Measurements from ENCODE around the gene CDHR5. TPM values are rescaled to one million over a fixed set of nuclear protein-coding genes. Genes with fewer than 3 reads are reported as not detected.

CDHR5 gene
- total RNA-seq, 4 donors from 2014 or later: 0.26 to 0.55 (median 0.29) TPM; not detected in 1

DNA sequence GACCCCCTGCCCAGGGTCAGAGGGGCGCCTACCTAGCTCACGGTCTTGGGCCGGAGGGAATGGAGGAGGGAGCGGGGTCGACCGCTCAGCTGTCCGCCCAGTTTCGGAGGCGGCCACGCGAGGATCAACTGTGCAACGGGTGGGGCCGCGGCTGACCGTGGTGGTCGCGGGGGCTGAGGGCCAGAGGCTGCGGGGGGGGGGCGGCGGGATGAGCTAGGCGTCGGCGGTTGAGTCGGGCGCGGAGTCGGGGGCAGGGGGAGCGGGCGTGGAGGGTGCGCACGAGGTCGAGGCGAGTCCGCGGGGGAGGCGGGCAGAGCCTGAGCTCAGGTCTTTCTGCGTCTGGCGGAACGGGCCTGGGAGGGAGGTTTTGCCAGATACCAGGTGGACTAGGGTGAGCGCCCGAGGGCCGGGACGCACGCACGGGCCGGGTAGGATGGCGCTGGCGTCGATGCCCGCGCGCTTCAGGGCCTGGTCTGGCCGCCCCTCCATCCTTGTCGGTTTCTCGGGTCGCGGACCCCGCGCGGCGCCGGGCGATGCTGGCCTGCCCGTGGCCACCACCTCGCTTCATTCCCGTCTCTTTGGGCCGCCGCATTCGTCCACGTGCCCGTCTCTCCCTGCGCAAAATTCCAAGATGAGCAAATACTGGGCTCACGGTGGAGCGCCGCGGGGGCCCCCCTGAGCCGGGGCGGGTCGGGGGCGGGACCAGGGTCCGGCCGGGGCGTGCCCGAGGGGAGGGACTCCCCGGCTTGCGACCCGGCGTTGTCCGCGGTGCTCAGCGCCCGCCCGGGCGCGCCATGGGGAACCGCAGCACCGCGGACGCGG is 12.0 kb upstream of the CDHR5 start, which contains the start of gene DRD4:
DRD4 (plus strand) TSS at position 759 of the 822 bp plus-strand sequence; CDS start at position 795, 36 bp downstream.
- Histone ChIP-seq H3K27me3 (no peaks in the 10 kb centered on the region), H3K4me1 (peaks cover 0 to 16% of the 10 kb centered on the region in 2 donors), H3K9me3 (no peaks in the 10 kb centered on the region), H3K4me3 (peak within 1 kb of the TSS; percentile 2 to 10), H3K36me3 (no peaks in the 10 kb centered on the region), H3K27ac (no peak within 1 kb of the TSS)
- intact Hi-C loops (cut with DNase I; ENCODE audit: low total_unique reads): no loop called here
- no peak for TF ChIP-seq CTCF (IDR thresholded peaks at IDR 0.05)
- TF ChIP-seq POLR2A (IDR thresholded peaks at IDR 0.05): no peak
- DNase-seq: peak in 1 of 2 donors; percentile 65

- TF ChIP-seq CTCF (IDR thresholded peaks at IDR 0.05) (no peak), POLR2A (IDR thresholded peaks at IDR 0.05) (no peak)
- Histone ChIP-seq H3K27me3 (no peaks in the 10 kb centered on the region), H3K9me3 (no peaks in the 10 kb centered on the region), H3K4me1 (peaks cover 0 to 16% of the 10 kb centered on the region in 2 donors), H3K4me3 (no peak overlapping the region), H3K36me3 (no peaks in the 10 kb centered on the region), H3K27ac (no peak overlapping the region)
- DNase-seq: no peak
- intact Hi-C loops (cut with DNase I; ENCODE audit: low total_unique reads): no loop called here
Observed at GRCh38 chr11:635945-636510, 11.3 kb upstream of the CDHR5 start.

GRCh38 chr11:630871-631270 is 6.1 kb upstream of the CDHR5 start:
- intact Hi-C loops (cut with DNase I; ENCODE audit: low total_unique reads): no loop called here
- no peaks in the 10 kb centered on the region for H3K9me3 ChIP-seq
- no peaks in the 10 kb centered on the region for H3K4me1 ChIP-seq
- no peak overlapping the region for H3K4me3 ChIP-seq
- no peak for TF ChIP-seq CTCF (IDR thresholded peaks at IDR 0.05)
- no peak for TF ChIP-seq POLR2A (IDR thresholded peaks at IDR 0.05)
- H3K27me3 ChIP-seq: no peaks in the 10 kb centered on the region
- no peak for DNase-seq
- no peaks in the 10 kb centered on the region for H3K36me3 ChIP-seq
- H3K27ac ChIP-seq: no peak overlapping the region

DNA sequence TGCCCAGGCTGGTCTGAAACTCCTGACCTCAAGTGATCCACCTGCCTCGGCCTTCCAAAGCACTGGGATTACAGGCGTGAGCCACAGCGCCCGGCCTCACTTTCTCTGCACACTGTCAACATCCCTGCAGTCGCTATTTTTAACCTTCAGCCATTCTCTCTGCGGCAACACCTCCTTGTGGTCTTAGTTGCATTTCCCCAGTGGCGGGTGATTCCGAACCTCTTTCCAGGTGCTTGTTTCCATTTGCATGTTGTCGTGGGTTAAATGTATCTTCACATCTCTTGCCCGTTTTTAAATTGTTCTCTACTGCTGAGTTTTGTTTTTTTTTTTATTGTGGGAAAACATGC is 4.5 kb upstream of the CDHR5 start:
- intact Hi-C loops (cut with DNase I; ENCODE audit: low total_unique reads): no loop called here
- no peak for DNase-seq

More for the DNA sequence above, 4.5 kb upstream of the CDHR5 start:
- no peaks in the 10 kb centered on the region for H3K27me3 ChIP-seq
- H3K9me3 ChIP-seq: no peaks in the 10 kb centered on the region
- H3K36me3 ChIP-seq: no peaks in the 10 kb centered on the region
- H3K4me3 ChIP-seq: no peak overlapping the region
- TF ChIP-seq CTCF (IDR thresholded peaks at IDR 0.05): peak in 1 of 4 experiments; percentile 11
- no peak for TF ChIP-seq POLR2A (IDR thresholded peaks at IDR 0.05)
- no peaks in the 10 kb centered on the region for H3K4me1 ChIP-seq
- no peak overlapping the region for H3K27ac ChIP-seq
